Activated naive CD8-positive, alpha-beta T cell treated with anti-CD3 and anti-CD28 coated beads, Interleukin-2, amount 10 ng/mL, durations not matched to agents 7 days and 5 days (primary cell): ENCODE data around the gene MPP7. TPM values are rescaled to one million over a fixed set of nuclear protein-coding genes. Genes with fewer than 3 reads are reported as not detected.

Experiments
- ATAC-seq: fragments of 150-1000 bp; cut with Tn5 transposase; one replicate; pipeline ENCODE4 v1.10.0; 2021; ENCODE audit warnings: low read depth, moderate library complexity
- POLR2A ChIA-PET: fragments of 350-600 bp; sonication (Branson Sonifier 250); formaldehyde crosslinking; loops from one replicate; lab custom pipeline; 2021; ENCODE audit warnings: antibody characterized with exemption; lab: Charles Lee
- DNase-seq: peaks from one replicate; pipeline ENCODE4 v3.0.0; 2021
- H3K27ac Mint-ChIP-seq: one replicate; pipeline ENCODE4 v1.8.0; 2022; ENCODE audit warnings: mild to moderate bottlenecking, mixed read lengths
- H3K27me3 Mint-ChIP-seq: one replicate; pipeline ENCODE4 v1.8.0; 2022; ENCODE audit warnings: mild to moderate bottlenecking, moderate library complexity, mixed read lengths
- H3K36me3 Mint-ChIP-seq: one replicate; pipeline ENCODE4 v1.8.0; 2021; ENCODE audit warnings: mild to moderate bottlenecking, mixed read lengths
- H3K4me1 Mint-ChIP-seq: one replicate; pipeline ENCODE4 v1.8.0; 2021; ENCODE audit warnings: mixed read lengths
- H3K4me3 Mint-ChIP-seq: one replicate; pipeline ENCODE4 v1.8.0; 2022; ENCODE audit warnings: mild to moderate bottlenecking, moderate library complexity, mixed read lengths
- H3K9me3 Mint-ChIP-seq: one replicate; pipeline ENCODE4 v1.8.0; 2021; ENCODE audit warnings: mixed read lengths
- total RNA-seq, 2 experiments: library from RNA; stranded (reverse); gene quantifications; one replicate each; pipeline ENCODE4 v1.2.3, GENCODE V29; 2021

MPP7 gene
- total RNA-seq, 2 experiments from 2014 or later, result 23.4 to 24.2 TPM

GRCh38 chr10:28279878-28280277 is 23.0 kb downstream of the MPP7 start:
- DNase-seq (no peak), ATAC-seq (no peak)
- Mint-ChIP-seq H3K9me3 (peaks cover 1% of the 10 kb centered on the region), H3K27ac (no peak overlapping the region), H3K4me3 (no peak overlapping the region), H3K36me3 (peaks cover 6% of the 10 kb centered on the region), H3K27me3 (no peaks in the 10 kb centered on the region), H3K4me1 (peaks cover 7% of the 10 kb centered on the region)
- POLR2A ChIA-PET, result no interaction called here

- no peaks in the 10 kb centered on the region for H3K27me3 Mint-ChIP-seq
- H3K36me3 Mint-ChIP-seq, result peaks cover 4% of the 10 kb centered on the region
- ATAC-seq (no peak), DNase-seq (no peak)
- POLR2A ChIA-PET, result no interaction called here
- H3K4me3 Mint-ChIP-seq, result no peak overlapping the region
- peaks cover 1% of the 10 kb centered on the region for H3K9me3 Mint-ChIP-seq
- peaks cover 8% of the 10 kb centered on the region for H3K4me1 Mint-ChIP-seq
- H3K27ac Mint-ChIP-seq, result no peak overlapping the region
These were observed 24.0 kb downstream of the MPP7 start for GRCh38 chr10:28278842-28279241.

- DNase-seq, result no peak
- Mint-ChIP-seq H3K4me3 (no peak overlapping the region), H3K27me3 (no peaks in the 10 kb centered on the region), H3K27ac (no peak overlapping the region), H3K4me1 (peaks cover 5% of the 10 kb centered on the region), H3K9me3 (peaks cover 1% of the 10 kb centered on the region), H3K36me3 (peaks cover 4% of the 10 kb centered on the region)
- POLR2A ChIA-PET, result no interaction called here
- no peak for ATAC-seq
These were observed 26.5 kb downstream of the MPP7 start for GRCh38 chr10:28276384-28276783.

- Mint-ChIP-seq H3K4me1 (peaks cover 5% of the 10 kb centered on the region), H3K27ac (no peak overlapping the region), H3K4me3 (no peak overlapping the region), H3K9me3 (peaks cover 1% of the 10 kb centered on the region), H3K27me3 (no peaks in the 10 kb centered on the region), H3K36me3 (peaks cover 6% of the 10 kb centered on the region)
- ATAC-seq, result no peak
- no peak for DNase-seq
- POLR2A ChIA-PET, result no interaction called here
These were observed 28.4 kb downstream of the MPP7 start for GRCh38 chr10:28274475-28274874.

GRCh38 chr10:28273343-28273742 is 29.5 kb downstream of the MPP7 start:
- Mint-ChIP-seq H3K4me1 (peaks cover 5% of the 10 kb centered on the region), H3K27ac (no peak overlapping the region), H3K9me3 (peaks cover 1% of the 10 kb centered on the region), H3K27me3 (no peaks in the 10 kb centered on the region), H3K36me3 (peaks cover 6% of the 10 kb centered on the region), H3K4me3 (no peak overlapping the region)
- POLR2A ChIA-PET, result no interaction called here
- DNase-seq (no peak), ATAC-seq (no peak)

- Mint-ChIP-seq H3K4me3 (no peak overlapping the region), H3K4me1 (peaks cover 7% of the 10 kb centered on the region), H3K27me3 (no peaks in the 10 kb centered on the region), H3K9me3 (no peaks in the 10 kb centered on the region), H3K36me3 (peaks cover 7% of the 10 kb centered on the region), H3K27ac (no peak overlapping the region)
- POLR2A ChIA-PET, result no interaction called here
- DNase-seq (no peak), ATAC-seq (no peak)
These were observed 32.9 kb downstream of the MPP7 start for GRCh38 chr10:28269842-28270456.

GRCh38 chr10:28266449-28267224 is 36.2 kb downstream of the MPP7 start:
- ATAC-seq (no peak), DNase-seq (no peak)
- Mint-ChIP-seq H3K27me3 (no peaks in the 10 kb centered on the region), H3K36me3 (peaks cover 8% of the 10 kb centered on the region), H3K9me3 (no peaks in the 10 kb centered on the region), H3K27ac (no peak overlapping the region), H3K4me3 (no peak overlapping the region), H3K4me1 (peaks cover 4% of the 10 kb centered on the region)
- POLR2A ChIA-PET, result interaction anchor here (0.5 kb wide), 1 partner anchor 13 kb away, joined by 6 read pairs; no protein-coding TSS in a partner anchor

- Mint-ChIP-seq H3K4me3 (no peak overlapping the region), H3K9me3 (peaks cover 2% of the 10 kb centered on the region), H3K27me3 (no peaks in the 10 kb centered on the region), H3K4me1 (peaks cover 11% of the 10 kb centered on the region), H3K27ac (no peak overlapping the region), H3K36me3 (peaks cover 6% of the 10 kb centered on the region)
- DNase-seq (no peak), ATAC-seq (no peak)
- POLR2A ChIA-PET, result no interaction called here
These were observed 39.6 kb downstream of the MPP7 start for GRCh38 chr10:28263136-28263857.

- no peak overlapping the region for H3K27ac Mint-ChIP-seq
- peaks cover 2% of the 10 kb centered on the region for H3K9me3 Mint-ChIP-seq
- no peaks in the 10 kb centered on the region for H3K36me3 Mint-ChIP-seq
- ATAC-seq (no peak), DNase-seq (no peak)
- H3K27me3 Mint-ChIP-seq, result no peaks in the 10 kb centered on the region
- POLR2A ChIA-PET, result no interaction called here
- no peak overlapping the region for H3K4me3 Mint-ChIP-seq
- H3K4me1 Mint-ChIP-seq, result peaks cover 12% of the 10 kb centered on the region
These were observed 46.1 kb downstream of the MPP7 start for GRCh38 chr10:28256776-28257175.

GRCh38 chr10:28254290-28254985 is 48.4 kb downstream of the MPP7 start:
- no peaks in the 10 kb centered on the region for H3K9me3 Mint-ChIP-seq
- peaks cover 9% of the 10 kb centered on the region for H3K4me1 Mint-ChIP-seq
- no peak overlapping the region for H3K27ac Mint-ChIP-seq
- ATAC-seq (no peak), DNase-seq (no peak)
- no peaks in the 10 kb centered on the region for H3K27me3 Mint-ChIP-seq
- no peaks in the 10 kb centered on the region for H3K36me3 Mint-ChIP-seq
- POLR2A ChIA-PET, result interaction anchor here (0.7 kb wide), 1 partner anchor 12 kb away, joined by 6 read pairs; no protein-coding TSS in a partner anchor
- H3K4me3 Mint-ChIP-seq, result no peak overlapping the region

GRCh38 chr10:28253169-28253785 is 49.6 kb downstream of the MPP7 start:
- no peaks in the 10 kb centered on the region for H3K9me3 Mint-ChIP-seq
- H3K36me3 Mint-ChIP-seq, result no peaks in the 10 kb centered on the region
- no peak for DNase-seq
- ATAC-seq, result no peak
- no peak overlapping the region for H3K27ac Mint-ChIP-seq
- H3K4me3 Mint-ChIP-seq, result no peak overlapping the region
- no peaks in the 10 kb centered on the region for H3K27me3 Mint-ChIP-seq
- peaks cover 13% of the 10 kb centered on the region for H3K4me1 Mint-ChIP-seq
- POLR2A ChIA-PET, result interaction anchor here (0.6 kb wide), 1 partner anchor 14 kb away, joined by 5 read pairs; no protein-coding TSS in a partner anchor
